ENCODE results near the gene KRT79.

KRT79 gene

DNA sequence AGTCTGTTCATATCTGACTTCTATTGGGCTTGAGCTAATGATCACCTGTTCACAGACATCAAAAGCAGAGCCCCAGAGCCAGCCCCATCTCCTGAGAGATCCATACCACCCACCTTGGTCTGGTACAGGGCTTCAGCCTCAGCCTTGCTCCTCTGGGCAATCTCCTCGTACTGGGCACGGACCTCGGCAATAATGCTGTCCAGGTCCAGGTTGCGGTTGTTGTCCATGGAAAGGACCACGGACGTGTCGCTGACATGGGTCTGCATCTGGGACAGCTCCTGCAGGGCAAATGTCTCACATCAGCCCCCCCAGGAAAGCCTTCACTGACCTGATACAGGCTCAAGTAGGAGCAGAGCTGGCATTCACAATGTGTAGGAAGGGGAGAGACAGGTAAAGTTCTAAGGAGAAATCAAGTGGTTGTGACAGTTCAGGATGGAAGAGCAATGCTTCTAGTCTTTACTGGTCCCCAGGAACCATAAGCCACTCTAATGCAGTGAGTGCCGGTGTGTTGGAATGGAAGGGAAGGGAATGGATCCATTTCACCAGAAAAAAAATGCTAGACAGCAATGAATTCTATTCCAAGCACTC, 25.4 kb downstream of the KRT79 start:
- Histone ChIP-seq H3K36me3 (ENCODE audit: insufficient read depth, low read length) (no peaks in the 10 kb centered on the region), H3K9ac (ENCODE audit: low read length) (no peak overlapping the region), H3K9me2 (ENCODE audit: low read depth, low read length) (no peaks in the 10 kb centered on the region), H3K27me3 (ENCODE audit: insufficient read depth, low read length) (peaks cover 3% of the 10 kb centered on the region; the same call in 1 of the 2 replicates), H3K4me2 (ENCODE audit: low read length) (no peak overlapping the region), H3K27ac (ENCODE audit: low read depth, low read length, poor library complexity, severe bottlenecking) (no peak overlapping the region), H3K4me3 (ENCODE audit: low read depth, low read length, poor library complexity, severe bottlenecking) (no peak overlapping the region), H4K20me1 (ENCODE audit: insufficient read depth, low read length) (no peaks in the 10 kb centered on the region), H2AFZ (ENCODE audit: low read length) (no peak overlapping the region), H3K9me3 (ENCODE audit: low read length) (no peaks in the 10 kb centered on the region), H3K79me2 (ENCODE audit: insufficient read depth, low read length) (no peaks in the 10 kb centered on the region), H3K4me1 (ENCODE audit: insufficient read depth, low read length, severe bottlenecking) (no peaks in the 10 kb centered on the region), H3F3A (ENCODE audit: insufficient read depth, low read length) (no peaks in the 10 kb centered on the region)
- no peak for TF ChIP-seq EZH2 (IDR thresholded peaks at IDR 0.05; ENCODE audit: borderline replicate concordance, low read length)
- TF ChIP-seq, protein P1, sequence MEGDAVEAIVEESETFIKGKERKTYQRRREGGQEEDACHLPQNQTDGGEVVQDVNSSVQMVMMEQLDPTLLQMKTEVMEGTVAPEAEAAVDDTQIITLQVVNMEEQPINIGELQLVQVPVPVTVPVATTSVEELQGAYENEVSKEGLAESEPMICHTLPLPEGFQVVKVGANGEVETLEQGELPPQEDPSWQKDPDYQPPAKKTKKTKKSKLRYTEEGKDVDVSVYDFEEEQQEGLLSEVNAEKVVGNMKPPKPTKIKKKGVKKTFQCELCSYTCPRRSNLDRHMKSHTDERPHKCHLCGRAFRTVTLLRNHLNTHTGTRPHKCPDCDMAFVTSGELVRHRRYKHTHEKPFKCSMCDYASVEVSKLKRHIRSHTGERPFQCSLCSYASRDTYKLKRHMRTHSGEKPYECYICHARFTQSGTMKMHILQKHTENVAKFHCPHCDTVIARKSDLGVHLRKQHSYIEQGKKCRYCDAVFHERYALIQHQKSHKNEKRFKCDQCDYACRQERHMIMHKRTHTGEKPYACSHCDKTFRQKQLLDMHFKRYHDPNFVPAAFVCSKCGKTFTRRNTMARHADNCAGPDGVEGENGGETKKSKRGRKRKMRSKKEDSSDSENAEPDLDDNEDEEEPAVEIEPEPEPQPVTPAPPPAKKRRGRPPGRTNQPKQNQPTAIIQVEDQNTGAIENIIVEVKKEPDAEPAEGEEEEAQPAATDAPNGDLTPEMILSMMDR (IDR thresholded peaks at IDR 0.05; ENCODE audit: low read length): no peak

DNA sequence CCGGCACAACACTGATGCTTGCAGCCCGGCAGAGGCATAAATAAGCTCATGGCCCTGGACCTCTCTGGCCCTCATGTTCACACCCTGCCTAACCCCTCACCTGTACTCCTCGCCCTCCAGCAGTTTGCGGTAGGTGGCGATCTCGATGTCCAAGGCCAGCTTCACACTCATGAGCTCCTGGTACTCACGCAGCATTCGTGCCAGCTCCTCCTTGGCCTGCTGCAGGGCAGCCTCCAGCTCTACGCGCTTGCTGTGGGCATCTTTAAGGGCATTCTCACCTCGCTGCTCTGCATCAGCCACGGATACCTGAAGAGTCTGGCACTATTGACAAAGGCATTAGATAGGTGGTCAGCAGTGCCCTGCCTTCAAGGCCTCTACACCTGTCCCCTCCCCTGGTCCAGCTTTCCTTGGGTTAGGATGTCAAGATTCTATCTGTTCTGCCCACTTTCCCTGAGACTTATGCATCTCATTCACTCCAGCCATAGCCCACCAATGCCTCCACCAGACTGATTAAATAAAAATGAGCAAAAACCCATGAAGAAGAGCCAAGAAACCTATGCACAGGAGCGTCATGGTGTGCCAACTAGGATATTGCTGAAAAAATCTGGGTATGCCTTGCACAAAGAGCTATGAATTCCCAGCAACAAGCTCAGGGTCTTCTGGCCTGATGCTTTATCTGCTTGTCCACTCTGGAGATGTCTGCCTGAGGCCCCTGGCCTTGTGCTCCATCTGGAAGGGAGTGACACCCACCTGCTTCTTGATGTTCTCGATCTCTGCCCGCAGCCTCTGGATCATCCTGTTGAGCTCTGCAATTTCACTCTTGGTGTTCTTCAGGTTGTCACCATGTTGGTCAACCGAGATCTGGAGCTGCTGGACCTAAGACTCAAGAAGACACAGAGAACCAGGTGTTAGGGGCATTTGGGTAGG, 26.3 kb downstream of the KRT79 start:
- Histone ChIP-seq H4K20me1 (ENCODE audit: insufficient read depth, low read length) (no peaks in the 10 kb centered on the region), H2AFZ (ENCODE audit: low read length) (no peak overlapping the region), H3K4me2 (ENCODE audit: low read length) (no peak overlapping the region), H3K4me3 (ENCODE audit: low read depth, low read length, poor library complexity, severe bottlenecking) (no peak overlapping the region), H3K36me3 (ENCODE audit: insufficient read depth, low read length) (no peaks in the 10 kb centered on the region), H3K27ac (ENCODE audit: low read depth, low read length, poor library complexity, severe bottlenecking) (no peak overlapping the region), H3K9me2 (ENCODE audit: low read depth, low read length) (no peaks in the 10 kb centered on the region), H3F3A (ENCODE audit: insufficient read depth, low read length) (no peaks in the 10 kb centered on the region), H3K79me2 (ENCODE audit: insufficient read depth, low read length) (no peaks in the 10 kb centered on the region), H3K4me1 (ENCODE audit: insufficient read depth, low read length, severe bottlenecking) (no peaks in the 10 kb centered on the region), H3K27me3 (ENCODE audit: insufficient read depth, low read length) (peaks cover 3% of the 10 kb centered on the region; the same call in 1 of the 2 replicates), H3K9me3 (ENCODE audit: low read length) (no peaks in the 10 kb centered on the region), H3K9ac (ENCODE audit: low read length) (no peak overlapping the region)
- no peak for TF ChIP-seq EZH2 (IDR thresholded peaks at IDR 0.05; ENCODE audit: borderline replicate concordance, low read length)
- TF ChIP-seq, protein P1 (IDR thresholded peaks at IDR 0.05; ENCODE audit: low read length): no peak

DNA sequence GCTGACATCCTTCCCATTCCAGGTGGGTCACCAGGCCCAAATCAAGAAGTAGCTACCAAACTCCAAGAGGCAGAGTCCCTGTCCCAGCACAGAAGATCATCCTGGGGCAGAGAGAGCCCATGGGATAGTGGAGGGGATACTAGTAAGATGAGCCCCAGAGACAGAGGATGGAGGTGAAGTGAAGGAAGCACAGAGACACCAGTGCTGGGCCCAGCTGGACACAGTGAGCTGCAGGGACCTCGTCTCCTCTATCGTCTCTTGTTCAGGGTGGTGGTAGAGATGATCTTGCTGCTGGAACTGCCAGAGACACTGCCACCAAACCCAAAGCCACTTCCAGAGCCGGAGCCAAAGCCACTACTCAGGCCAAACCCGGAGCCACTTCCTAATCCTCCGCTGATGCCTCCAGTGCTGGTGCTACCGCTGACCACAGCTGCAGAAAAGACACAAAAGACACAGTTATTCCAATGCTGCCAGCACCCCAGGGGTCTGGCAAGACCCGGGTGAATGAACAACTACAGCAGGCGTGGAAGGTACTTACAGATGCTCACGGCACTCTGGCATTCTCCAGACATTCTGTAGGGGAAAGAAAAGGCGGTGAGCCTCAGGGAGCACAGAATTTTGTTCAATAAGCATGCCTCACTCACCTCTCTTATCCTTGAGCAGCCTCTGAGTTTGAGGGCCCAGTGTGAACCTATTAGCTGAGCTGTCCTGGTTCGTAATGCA, 27.1 kb downstream of the KRT79 start:
- H3K36me3 ChIP-seq (ENCODE audit: insufficient read depth, low read length): no peaks in the 10 kb centered on the region
- H3K79me2 ChIP-seq (ENCODE audit: insufficient read depth, low read length): no peaks in the 10 kb centered on the region
- H3K4me3 ChIP-seq (ENCODE audit: low read depth, low read length, poor library complexity, severe bottlenecking): no peak overlapping the region
- H4K20me1 ChIP-seq (ENCODE audit: insufficient read depth, low read length): no peaks in the 10 kb centered on the region
- H2AFZ ChIP-seq (ENCODE audit: low read length): no peak overlapping the region
- H3K27ac ChIP-seq (ENCODE audit: low read depth, low read length, poor library complexity, severe bottlenecking): no peak overlapping the region
- H3K4me2 ChIP-seq (ENCODE audit: low read length): no peak overlapping the region
- peaks cover 3% of the 10 kb centered on the region; the same call in 1 of the 2 replicates for H3K27me3 ChIP-seq (ENCODE audit: insufficient read depth, low read length)
- no peak for TF ChIP-seq EZH2 (IDR thresholded peaks at IDR 0.05; ENCODE audit: borderline replicate concordance, low read length)
- TF ChIP-seq, protein P1 (IDR thresholded peaks at IDR 0.05; ENCODE audit: low read length): no peak
- H3K4me1 ChIP-seq (ENCODE audit: insufficient read depth, low read length, severe bottlenecking): no peaks in the 10 kb centered on the region
- H3K9me3 ChIP-seq (ENCODE audit: low read length): no peaks in the 10 kb centered on the region
- H3F3A ChIP-seq (ENCODE audit: insufficient read depth, low read length): no peaks in the 10 kb centered on the region
- no peaks in the 10 kb centered on the region for H3K9me2 ChIP-seq (ENCODE audit: low read depth, low read length)
- H3K9ac ChIP-seq (ENCODE audit: low read length): no peak overlapping the region

Data from OCI-LY1 (cell line).